ENCODE data around the gene CBX8. TPM values are rescaled to one million over a fixed set of nuclear protein-coding genes. Genes with fewer than 3 reads are reported as not detected.

CBX8 gene
- total and polyA plus RNA-seq, 2 of the 13 experiments (the other 11 are each of a cell fraction or from before 2014, with no cell fraction given): 0.34 to 12.6 TPM

DNA sequence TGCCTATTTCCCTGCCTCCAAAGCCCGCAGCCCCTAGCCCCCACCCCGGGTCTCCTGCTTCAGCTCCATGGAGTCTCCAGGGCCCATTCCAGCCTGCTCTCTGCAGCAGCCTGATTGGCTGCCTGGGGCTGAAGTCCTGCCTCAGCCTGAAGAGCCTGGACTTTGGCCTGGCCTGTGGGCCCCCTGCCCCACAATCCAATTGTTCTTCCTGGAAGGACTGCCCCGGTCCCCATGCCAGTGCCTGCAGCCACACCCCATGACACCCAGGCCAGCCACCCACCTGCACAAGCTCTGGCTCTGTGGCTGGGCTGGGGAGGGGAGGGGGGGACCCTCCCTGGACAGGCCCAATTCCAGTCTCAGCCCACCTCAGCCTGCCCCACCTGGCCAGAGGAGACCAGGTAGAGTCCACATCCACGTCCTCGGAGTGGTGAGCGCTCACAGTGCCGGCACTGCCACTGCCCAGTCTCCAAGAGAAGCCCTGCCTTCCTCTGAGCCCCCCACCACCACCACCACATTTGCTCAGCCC, 53.9 kb downstream of the CBX8 start (continued):
- TF ChIP-seq ZNF350 (CRISPR knock-in tag; IDR thresholded peaks at IDR 0.05; ENCODE audit: borderline replicate concordance, low read depth) (no peak), BHLHE40 (IDR thresholded peaks at IDR 0.05; ENCODE audit: low read length) (no peak; the same call in 1 of the 2 replicates), ZNF775 (CRISPR knock-in tag; IDR thresholded peaks at IDR 0.05; ENCODE audit: borderline replicate concordance) (no peak), HNRNPL (IDR thresholded peaks at IDR 0.05; ENCODE audit: low read depth, low read length) (peak; percentile 98), MLLT10 (CRISPR knock-in tag; IDR thresholded peaks at IDR 0.05) (no peak), ZFP37 (CRISPR knock-in tag; IDR thresholded peaks at IDR 0.05; ENCODE audit: borderline replicate concordance) (0 out of 2 replicates have a peak, but pooled peaks have one; percentile 63), ZNF282 (IDR thresholded peaks at IDR 0.05; ENCODE audit: partially characterized antibody) (no peak), ZSCAN21 (CRISPR knock-in tag; IDR thresholded peaks at IDR 0.05; ENCODE audit: borderline replicate concordance) (peak; percentile 77), ZSCAN30 (CRISPR knock-in tag; IDR thresholded peaks at IDR 0.05) (no peak), AGO1 (IDR thresholded peaks at IDR 0.05; ENCODE audit: low read depth, low read length, poor library complexity, severe bottlenecking) (peak; percentile 91), GZF1 (CRISPR knock-in tag; IDR thresholded peaks at IDR 0.05) (no peak), TEAD3 (CRISPR knock-in tag; optimal IDR thresholded peaks at IDR 0.05; ENCODE audit: borderline replicate concordance) (peak; percentile 84), MYC (CRISPR knock-in tag; IDR thresholded peaks at IDR 0.05; ENCODE audit: borderline replicate concordance) (peak; percentile 77; the same call in 1 of the 2 replicates), KAT8 (CRISPR knock-in tag; IDR thresholded peaks at IDR 0.05) (peak; percentile 92), IRF2 (CRISPR knock-in tag; IDR thresholded peaks at IDR 0.05) (peak; percentile 88), ZNF224 (CRISPR knock-in tag; IDR thresholded peaks at IDR 0.05) (no peak; the same call in 1 of the 2 replicates), NFE2L1 (CRISPR knock-in tag; IDR thresholded peaks at IDR 0.05; ENCODE audit: borderline replicate concordance) (no peak), CENPX (CRISPR knock-in tag; IDR thresholded peaks at IDR 0.05) (no peak), ZNF7 (CRISPR knock-in tag; IDR thresholded peaks at IDR 0.05) (no peak)
- TF ChIP-seq, protein P1, sequence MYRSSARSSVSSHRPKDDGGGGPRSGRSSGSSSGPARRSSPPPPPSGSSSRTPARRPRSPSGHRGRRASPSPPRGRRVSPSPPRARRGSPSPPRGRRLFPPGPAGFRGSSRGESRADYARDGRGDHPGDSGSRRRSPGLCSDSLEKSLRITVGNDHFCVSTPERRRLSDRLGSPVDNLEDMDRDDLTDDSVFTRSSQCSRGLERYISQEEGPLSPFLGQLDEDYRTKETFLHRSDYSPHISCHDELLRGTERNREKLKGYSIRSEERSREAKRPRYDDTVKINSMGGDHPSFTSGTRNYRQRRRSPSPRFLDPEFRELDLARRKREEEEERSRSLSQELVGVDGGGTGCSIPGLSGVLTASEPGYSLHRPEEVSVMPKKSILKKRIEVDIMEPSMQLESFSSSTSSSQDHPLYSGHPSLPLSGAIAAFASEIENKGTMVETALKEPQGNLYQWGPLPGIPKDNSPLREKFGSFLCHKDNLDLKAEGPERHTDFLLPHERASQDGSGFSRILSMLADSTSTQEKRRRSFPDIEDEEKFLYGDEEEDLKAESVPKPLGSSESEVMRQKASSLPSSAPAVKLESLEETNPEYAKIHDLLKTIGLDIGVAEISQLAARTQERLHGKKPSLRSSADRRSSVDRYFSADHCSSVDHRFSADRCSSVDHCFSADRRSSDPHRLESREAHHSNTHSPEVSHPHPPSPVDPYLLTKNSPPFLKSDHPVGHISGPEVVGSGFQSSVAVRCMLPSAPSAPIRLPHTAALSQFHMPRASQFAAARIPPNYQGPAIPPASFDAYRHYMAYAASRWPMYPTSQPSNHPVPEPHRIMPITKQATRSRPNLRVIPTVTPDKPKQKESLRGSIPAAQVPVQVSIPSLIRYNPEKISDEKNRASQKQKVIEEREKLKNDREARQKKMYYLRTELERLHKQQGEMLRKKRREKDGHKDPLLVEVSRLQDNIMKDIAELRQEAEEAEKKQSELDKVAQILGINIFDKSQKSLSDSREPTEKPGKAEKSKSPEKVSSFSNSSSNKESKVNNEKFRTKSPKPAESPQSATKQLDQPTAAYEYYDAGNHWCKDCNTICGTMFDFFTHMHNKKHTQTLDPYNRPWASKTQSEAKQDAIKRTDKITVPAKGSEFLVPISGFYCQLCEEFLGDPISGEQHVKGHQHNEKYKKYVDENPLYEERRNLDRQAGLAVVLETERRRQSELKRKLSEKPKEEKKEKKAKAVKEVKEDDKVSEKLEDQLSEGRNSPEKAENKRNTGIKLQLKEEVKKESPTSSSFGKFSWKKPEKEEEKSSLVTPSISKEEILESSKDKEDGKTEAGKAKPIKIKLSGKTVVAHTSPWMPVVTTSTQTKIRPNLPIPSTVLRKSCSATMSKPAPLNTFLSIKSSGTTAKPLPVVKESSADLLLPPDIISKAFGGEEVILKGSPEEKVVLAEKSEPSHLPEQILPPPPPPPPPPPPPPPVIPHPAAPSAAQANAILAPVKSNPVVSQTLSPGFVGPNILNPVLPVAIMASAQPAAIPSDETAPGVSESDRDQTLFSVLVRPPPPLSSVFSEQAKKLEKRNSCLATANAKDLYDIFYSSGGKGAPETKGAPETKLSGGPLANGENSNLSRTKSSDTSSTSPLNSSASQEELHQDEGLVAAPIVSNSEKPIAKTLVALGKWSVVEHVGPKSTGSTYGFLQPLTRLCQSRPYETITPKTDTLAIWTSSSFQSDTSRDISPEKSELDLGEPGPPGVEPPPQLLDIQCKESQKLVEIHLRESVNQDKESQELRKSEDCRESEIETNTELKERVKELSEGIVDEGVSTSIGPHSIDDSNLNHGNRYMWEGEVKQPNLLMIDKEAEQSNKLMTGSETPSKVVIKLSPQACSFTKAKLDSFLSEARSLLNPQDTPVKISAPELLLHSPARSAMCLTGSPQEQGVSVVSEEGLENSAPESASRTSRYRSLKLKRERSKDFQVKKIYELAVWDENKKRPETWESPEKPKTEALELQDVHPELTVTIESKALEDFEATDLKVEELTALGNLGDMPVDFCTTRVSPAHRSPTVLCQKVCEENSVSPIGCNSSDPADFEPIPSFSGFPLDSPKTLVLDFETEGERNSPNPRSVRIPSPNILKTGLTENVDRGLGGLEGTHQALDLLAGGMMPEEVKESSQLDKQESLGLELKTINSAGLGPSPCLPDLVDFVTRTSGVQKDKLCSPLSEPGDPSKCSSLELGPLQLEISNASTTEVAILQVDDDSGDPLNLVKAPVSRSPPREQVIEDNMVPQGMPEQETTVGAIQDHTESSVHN (CRISPR knock-in tag; IDR thresholded peaks at IDR 0.05): no peak
- TF ChIP-seq, protein P2, sequence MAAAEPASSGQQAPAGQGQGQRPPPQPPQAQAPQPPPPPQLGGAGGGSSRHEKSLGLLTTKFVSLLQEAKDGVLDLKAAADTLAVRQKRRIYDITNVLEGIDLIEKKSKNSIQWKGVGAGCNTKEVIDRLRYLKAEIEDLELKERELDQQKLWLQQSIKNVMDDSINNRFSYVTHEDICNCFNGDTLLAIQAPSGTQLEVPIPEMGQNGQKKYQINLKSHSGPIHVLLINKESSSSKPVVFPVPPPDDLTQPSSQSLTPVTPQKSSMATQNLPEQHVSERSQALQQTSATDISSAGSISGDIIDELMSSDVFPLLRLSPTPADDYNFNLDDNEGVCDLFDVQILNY (CRISPR knock-in tag; conservative IDR thresholded peaks at IDR 0.05): no peak

Measured in HepG2 (cell line).